Endothelial cell of umbilical vein (primary cell): ENCODE measurements around the gene ICAM3. TPM values are rescaled to one million over a fixed set of nuclear protein-coding genes. Genes with fewer than 3 reads are reported as not detected.

Experiments used
- BruUV-seq: library from RNA; stranded (reverse); fragments of 400-500 nt; replicated peaks from 2 replicates; lab custom pipeline; 2021; lab: Mats Ljungman, UMichigan
- CTCF ChIA-PET: fragments of 300-600, 350-600 bp; sonication (Branson Sonifier 250); formaldehyde crosslinking; loops from one replicate; lab custom pipeline; 2021; ENCODE audit warnings: antibody characterized with exemption, inconsistent platforms; lab: Charles Lee
- POLR2A ChIA-PET: fragments of 300-600, 350-600 bp; sonication (Branson Sonifier 250); formaldehyde crosslinking; loops from one replicate; lab custom pipeline; 2021; ENCODE audit warnings: antibody characterized with exemption, inconsistent platforms; lab: Charles Lee
- DNase-seq: peaks from one replicate; pipeline ENCODE4 v3.0.0-alpha.2; 2011; ENCODE audit warnings: low read depth, low spot score
- FAIRE-seq: peaks from 2 replicates; lab custom pipeline; 2011; peaks lifted over from hg19 to GRCh38; lab: Jason Lieb, UNC
- H2AFZ ChIP-seq: 2 replicates; pipeline ENCODE4 v1.6.0; 2012; ENCODE audit warnings: low read depth, low read length, control low read depth, inconsistent platforms
- H3K27ac ChIP-seq: 2 replicates; pipeline ENCODE4 v1.5.1; 2011; ENCODE audit warnings: low read depth, mild to moderate bottlenecking, control low read depth, low read length, moderate library complexity; ENCODE audit not compliant: insufficient read depth
- H3K27me3 ChIP-seq, 2 experiments: 2 replicates each; pipeline versions ENCODE4 v1.6.0 to v1.6.1; 2011; ENCODE audit warnings: low read length in 2 of 2, mixed read lengths in 1 of 2; ENCODE audit not compliant: control insufficient read depth in 2 of 2, insufficient read depth in 2 of 2
- H3K36me3 ChIP-seq, 2 experiments: 2 replicates in 1 of 2; 3 replicates in 1 of 2; pipeline ENCODE4 v1.5.1; 2011; ENCODE audit warnings: low read length in 2 of 2, mild to moderate bottlenecking in 1 of 2, moderate library complexity in 1 of 2; ENCODE audit not compliant: control insufficient read depth in 2 of 2, insufficient read depth in 2 of 2; ENCODE audit errors: extremely low read depth in 1 of 2
- H3K4me1 ChIP-seq: 3 replicates; pipeline ENCODE4 v1.5.1; 2011; ENCODE audit warnings: mild to moderate bottlenecking, low read length; ENCODE audit not compliant: control insufficient read depth, insufficient read depth; ENCODE audit errors: extremely low read depth
- H3K4me2 ChIP-seq: 2 replicates; pipeline ENCODE4 v1.6.1; 2011; ENCODE audit warnings: low read length, control low read depth, mixed read lengths; ENCODE audit not compliant: insufficient read depth
- H3K4me3 ChIP-seq, 3 experiments: fragments of 200-600 bp in 1 of 3; sonication (generic), shearing (Covaris generic) in 1 of 3; replicated peaks in 1 of 3; 2 replicates each; pipeline ENCODE4 v1.5.1; 2011 to 2016; ENCODE audit warnings: control low read depth in 3 of 3, low read length in 3 of 3, mild to moderate bottlenecking in 2 of 3, inconsistent platforms in 1 of 3, low read depth in 1 of 3, moderate library complexity in 1 of 3; ENCODE audit not compliant: insufficient read depth in 1 of 3
- H3K79me2 ChIP-seq: 2 replicates; pipeline ENCODE4 v1.6.0; 2012; ENCODE audit warnings: low read length, inconsistent platforms; ENCODE audit not compliant: control insufficient read depth, insufficient read depth
- H3K9ac ChIP-seq: replicated peaks from 2 replicates; pipeline ENCODE3; 2011; ENCODE audit warnings: low read length, control low read depth; ENCODE audit not compliant: insufficient read depth; ENCODE audit errors: extremely low read depth
- H3K9me1 ChIP-seq: replicated peaks from 3 replicates; pipeline ENCODE4 v1.6.0; 2011; ENCODE audit warnings: mild to moderate bottlenecking, low read length; ENCODE audit not compliant: control insufficient read depth, insufficient read depth; ENCODE audit errors: extremely low read depth
- H3K9me3 ChIP-seq: replicated peaks from 2 replicates; pipeline ENCODE4 v1.5.1; 2012; ENCODE audit warnings: low read length, inconsistent platforms; ENCODE audit not compliant: control insufficient read depth, insufficient read depth
- H4K20me1 ChIP-seq: replicated peaks from 2 replicates; pipeline ENCODE3; 2011; ENCODE audit warnings: mild to moderate bottlenecking, low read length; ENCODE audit not compliant: control insufficient read depth, insufficient read depth; ENCODE audit errors: extremely low read depth
- CTCF ChIP-seq, 2 donors: IDR thresholded peaks; 1 replicate in 1 of 2; 2 replicates in 1 of 2; pipeline ENCODE4 v1.5.1; 2011; ENCODE audit warnings: low read length in 2 of 2, mild to moderate bottlenecking in 2 of 2, moderate library complexity in 2 of 2, control low read depth in 1 of 2, inconsistent platforms in 1 of 2, low read depth in 1 of 2; ENCODE audit not compliant: insufficient read depth in 1 of 2; ENCODE audit errors: extremely low read depth in 1 of 2
- EZH2 ChIP-seq: IDR thresholded peaks from 2 replicates; pipeline ENCODE4 v1.6.1; 2012; ENCODE audit warnings: borderline replicate concordance, low read depth, mild to moderate bottlenecking, moderate library complexity, low read length, inconsistent platforms; ENCODE audit not compliant: severe bottlenecking
- FOS ChIP-seq: IDR thresholded peaks from 2 replicates; pipeline ENCODE4 v1.6.1; 2011; ENCODE audit warnings: mild to moderate bottlenecking, low read length, moderate library complexity, borderline replicate concordance; ENCODE audit not compliant: insufficient read depth
- GATA2 ChIP-seq: IDR thresholded peaks from 2 replicates; pipeline ENCODE4 v1.7.0; 2011; ENCODE audit warnings: low read depth, mild to moderate bottlenecking, moderate library complexity, mixed read lengths, low read length; ENCODE audit not compliant: insufficient read length, insufficient read depth
- JUN ChIP-seq: IDR thresholded peaks from 2 replicates; pipeline ENCODE4 v1.6.1; 2011; ENCODE audit warnings: borderline replicate concordance, low read depth; ENCODE audit not compliant: insufficient read length, insufficient read depth
- MYC ChIP-seq: IDR thresholded peaks from one replicate; pipeline ENCODE4 v1.6.1; 2011; ENCODE audit warnings: mild to moderate bottlenecking, low read depth, low read length
- POLR2A ChIP-seq: IDR thresholded peaks from 2 replicates; pipeline ENCODE4 v1.6.1; 2012; ENCODE audit warnings: low read depth, mild to moderate bottlenecking, control low read depth, low read length
- POLR2AphosphoS5 ChIP-seq: IDR thresholded peaks from 2 replicates; pipeline ENCODE4 v1.6.1; 2012; ENCODE audit warnings: low read depth, mild to moderate bottlenecking, control low read depth, low read length, moderate library complexity; ENCODE audit not compliant: insufficient read depth
- dilution Hi-C: fragments of 300-500 bp; cut with MboI; formaldehyde crosslinking; loops from one replicate; pipeline ENCODE4 v1.15.0; 2019; ENCODE audit warnings: low sequenced_read_pairs; ENCODE audit not compliant: extremely low pct_ligation_motif_present
- intact Hi-C: fragments of 100-400 bp; cut with micrococcal nuclease; formaldehyde crosslinking; loops from one replicate; pipeline ENCODE4 v1.10.0; 2022
- polyA plus RNA-seq, 4 experiments: library from polyadenylated mRNA; depleted of rRNA in 3 of 4; stranded (reverse) in 3 of 4; unstranded in 1 of 4; fragments of >200 nt; gene quantifications; 2 replicates each; pipeline versions ENCODE4 v1.2.1 to v1.2.3, GENCODE V29; 2011 to 2012; ENCODE audit warnings: missing spikeins in 1 of 4
- total RNA-seq: library from RNA; stranded (reverse); gene quantifications from 2 replicates; pipeline ENCODE4 v1.2.3, GENCODE V29; 2021
- TF ChIP-seq, protein P1 (sequence below): IDR thresholded peaks from 2 replicates; pipeline ENCODE4 v1.6.1; 2011; ENCODE audit not compliant: insufficient read depth, insufficient read length

The ICAM3 gene
- total and polyA plus RNA-seq, 2 donors (not counting 3 experiments of a cell fraction or from before 2014, with no cell fraction given) = 6.7 to 11.6 TPM

- no TSS peak for BruUV-seq
- ChIA-PET POLR2A (no interaction called here), CTCF (interaction anchor here (1.0 to 1.6 kb wide), 2 partner anchors 14 to 60 kb away, joined by 3 read pairs; no protein-coding TSS in a partner anchor)
- no peak overlapping the region for H3K4me3 ChIP-seq
- intact Hi-C loops = no loop called here
- DNase-seq (no peak), FAIRE-seq (no peak)
- peaks cover 9 to 29% of the 10 kb centered on the region in 2 experiments for H3K36me3 ChIP-seq
- H3K27ac ChIP-seq = no peak overlapping the region
- no peak for TF ChIP-seq FOS
- TF ChIP-seq POLR2A = no peak
- no peak for TF ChIP-seq POLR2AphosphoS5
- no peak for TF ChIP-seq GATA2
- no peak for TF ChIP-seq MYC
- H3K9me3 ChIP-seq = no peaks in the 10 kb centered on the region
- H3K79me2 ChIP-seq = peaks cover 26% of the 10 kb centered on the region
- no peaks in the 10 kb centered on the region for H3K9me1 ChIP-seq
- no peak overlapping the region for H3K4me2 ChIP-seq
- H4K20me1 ChIP-seq = no peaks in the 10 kb centered on the region
- H3K4me1 ChIP-seq = peaks cover 15% of the 10 kb centered on the region
- H2AFZ ChIP-seq = no peak overlapping the region
- H3K9ac ChIP-seq = no peak overlapping the region
- dilution Hi-C loops = no loop called here
- H3K27me3 ChIP-seq = no peaks in the 10 kb centered on the region
Measured at GRCh38 chr19:10329555-10329954, 9.9 kb downstream of the ICAM3 start.

DNA sequence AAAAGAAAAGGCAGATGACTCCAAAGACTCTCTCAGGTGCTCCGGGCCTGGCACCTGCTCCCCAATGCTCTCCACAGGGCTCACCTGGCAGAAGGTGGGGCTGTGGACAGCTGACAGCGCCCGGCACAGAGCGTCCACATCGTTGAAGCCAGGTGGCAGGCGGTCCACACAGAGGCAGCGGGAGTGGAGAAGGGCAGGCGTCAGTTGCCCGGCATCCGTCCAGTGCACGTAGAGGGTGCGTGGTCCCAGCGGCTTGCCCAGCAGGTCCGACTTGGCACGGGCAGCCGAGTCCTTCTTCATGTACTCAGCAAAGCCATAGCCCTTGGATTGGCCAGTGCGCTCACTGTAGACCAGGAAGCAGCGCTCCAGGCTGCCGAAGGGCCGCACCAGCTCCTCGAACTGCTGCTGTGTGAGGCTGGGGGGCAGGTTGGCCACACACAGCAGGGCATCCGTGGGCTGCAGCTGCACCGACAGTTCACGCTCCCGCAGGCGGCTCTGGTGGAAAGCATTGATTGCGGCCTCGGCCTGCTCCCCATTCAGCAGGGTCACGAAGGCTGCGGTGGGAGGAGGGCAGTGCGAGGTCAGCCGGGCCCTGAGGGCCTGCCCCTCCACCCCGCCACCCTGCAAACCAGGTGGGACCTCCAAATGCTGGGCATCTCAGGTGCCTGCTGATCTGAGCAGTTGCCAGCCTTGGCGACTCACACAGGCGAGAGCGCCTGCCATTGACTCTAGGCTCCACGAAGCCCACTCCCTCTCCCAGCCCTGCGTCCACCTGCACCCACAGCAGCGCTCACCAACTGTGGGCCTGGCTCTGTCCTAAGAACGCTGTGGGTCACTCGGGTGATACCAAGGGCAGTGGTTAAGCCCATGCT, 10.6 kb downstream of the ICAM3 start:
- peaks cover 26% of the 10 kb centered on the region for H3K79me2 ChIP-seq
- no peak overlapping the region for H3K9ac ChIP-seq
- no peak overlapping the region for H3K27ac ChIP-seq
- no peak overlapping the region for H3K4me2 ChIP-seq
- H3K4me3 ChIP-seq = no peak overlapping the region
- ChIA-PET CTCF (interaction anchor here (1.5 kb wide), 1 partner anchor 59 kb away, joined by 3 read pairs; no protein-coding TSS in a partner anchor), POLR2A (no interaction called here)
- intact Hi-C loops (no loop called here), dilution Hi-C loops (no loop called here)
- no TSS peak for BruUV-seq
- no peak overlapping the region for H2AFZ ChIP-seq
- DNase-seq = no peak
- H4K20me1 ChIP-seq = no peaks in the 10 kb centered on the region
- no peaks in the 10 kb centered on the region for H3K27me3 ChIP-seq
- H3K4me1 ChIP-seq = peaks cover 7% of the 10 kb centered on the region
- FAIRE-seq = no peak
- H3K9me3 ChIP-seq = no peaks in the 10 kb centered on the region
- TF ChIP-seq POLR2AphosphoS5 (no peak), JUN (no peak), MYC (no peak), FOS (no peak), EZH2 (no peak), POLR2A (no peak), GATA2 (no peak), CTCF (IDR thresholded peaks at IDR 0.05; ENCODE audit: extremely low read depth in 1 of 2, insufficient read depth in 1 of 2, low read depth in 1 of 2, low read length in 2 of 2) (no peak)
- TF ChIP-seq, protein P1, sequence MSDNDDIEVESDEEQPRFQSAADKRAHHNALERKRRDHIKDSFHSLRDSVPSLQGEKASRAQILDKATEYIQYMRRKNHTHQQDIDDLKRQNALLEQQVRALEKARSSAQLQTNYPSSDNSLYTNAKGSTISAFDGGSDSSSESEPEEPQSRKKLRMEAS = no peak
- no peaks in the 10 kb centered on the region for H3K9me1 ChIP-seq
- H3K36me3 ChIP-seq = peaks cover 9 to 32% of the 10 kb centered on the region in 2 experiments
